ENCODE results near the gene ABHD2. TPM values are rescaled to one million over a fixed set of nuclear protein-coding genes. Genes with fewer than 3 reads are reported as not detected.

The ABHD2 gene
- total and polyA plus RNA-seq, 9 donors = 17.0 to 107 (median 89.5) TPM

DNA sequence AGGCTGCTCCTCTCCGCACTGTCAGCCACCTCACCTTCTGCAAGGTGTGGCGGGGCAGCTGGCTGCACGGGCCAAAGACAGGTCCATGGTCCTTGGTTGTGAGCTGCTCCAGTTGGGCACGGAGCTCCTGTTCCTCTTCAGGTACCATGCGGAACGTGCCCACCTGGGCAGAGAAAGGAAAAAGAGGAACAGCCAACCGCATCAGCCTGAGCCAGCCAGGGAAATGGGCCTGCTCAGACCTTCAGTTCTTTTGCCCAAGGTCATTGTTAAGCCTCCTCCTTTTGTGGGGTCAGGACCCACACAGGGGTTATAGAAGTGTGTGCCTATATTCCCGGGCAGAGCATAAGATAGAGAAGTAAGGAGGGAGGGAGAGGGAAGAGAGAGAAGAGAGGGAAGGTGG, 130.3 kb downstream of the ABHD2 start:
- intact Hi-C loops (cut with DNase I) = loop anchor here in 1 of 4 donors (10.0 kb wide), 1 partner anchor 216 kb away; no protein-coding TSS in a partner anchor
- TF ChIP-seq POLR2A (IDR thresholded peaks at IDR 0.05) (no peak), CTCF (IDR thresholded peaks at IDR 0.05) (no peak), EP300 (IDR thresholded peaks at IDR 0.05) (no peak)
- Histone ChIP-seq H3K9me3 (no peaks in the 10 kb centered on the region), H3K4me3 (no peak overlapping the region), H3K36me3 (no peaks in the 10 kb centered on the region), H3K27ac (no peak overlapping the region), H3K4me1 (ENCODE audit: insufficient read depth) (no peaks in the 10 kb centered on the region), H3K27me3 (no peaks in the 10 kb centered on the region)
- 73 to 83% (median 78%) methylated on average over 8 of the region's 8 CpGs for whole genome bisulfite sequencing, 3 donors
- DNase-seq = no peak

DNA sequence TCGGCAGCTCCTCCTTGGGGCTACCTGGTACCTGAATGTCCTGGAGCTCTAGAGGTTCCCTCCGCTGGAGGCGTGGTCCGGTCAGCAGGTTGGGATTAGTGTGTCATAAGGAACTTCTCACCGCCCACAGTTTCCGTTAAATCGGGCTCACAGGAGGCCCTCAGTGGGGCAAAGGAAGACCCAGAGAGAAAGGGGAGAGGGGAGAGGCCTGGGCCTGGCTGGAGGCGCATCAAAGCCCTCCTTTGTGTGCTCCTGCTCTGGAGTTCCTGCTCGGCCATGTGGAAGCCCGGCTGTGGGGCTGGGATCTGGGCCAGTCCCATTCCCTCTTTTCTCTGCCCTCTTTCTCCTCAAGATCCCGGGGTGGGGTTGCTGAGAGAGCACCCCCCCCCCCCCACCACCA, 133.3 kb downstream of the ABHD2 start, which contains the start of gene RLBP1:
TSS of gene RLBP1 (minus strand) at position 37 of the 400 bp plus-strand sequence. CDS start 2,604 bp downstream, outside the sequence.
- Histone ChIP-seq H3K4me1 (ENCODE audit: insufficient read depth) (no peaks in the 10 kb centered on the region), H3K27me3 (no peaks in the 10 kb centered on the region), H3K9me3 (no peaks in the 10 kb centered on the region), H3K4me3 (no peak within 1 kb of the TSS), H3K27ac (no peak within 1 kb of the TSS), H3K36me3 (no peaks in the 10 kb centered on the region)
- intact Hi-C loops (cut with DNase I) = no loop called here
- WGBS, 3 donors = 74 to 82% (median 74%) methylated on average over 11 of the region's 11 CpGs
- TF ChIP-seq CTCF (IDR thresholded peaks at IDR 0.05) (no peak), POLR2A (IDR thresholded peaks at IDR 0.05) (no peak), EP300 (IDR thresholded peaks at IDR 0.05) (no peak)
- DNase-seq = no peak

DNA sequence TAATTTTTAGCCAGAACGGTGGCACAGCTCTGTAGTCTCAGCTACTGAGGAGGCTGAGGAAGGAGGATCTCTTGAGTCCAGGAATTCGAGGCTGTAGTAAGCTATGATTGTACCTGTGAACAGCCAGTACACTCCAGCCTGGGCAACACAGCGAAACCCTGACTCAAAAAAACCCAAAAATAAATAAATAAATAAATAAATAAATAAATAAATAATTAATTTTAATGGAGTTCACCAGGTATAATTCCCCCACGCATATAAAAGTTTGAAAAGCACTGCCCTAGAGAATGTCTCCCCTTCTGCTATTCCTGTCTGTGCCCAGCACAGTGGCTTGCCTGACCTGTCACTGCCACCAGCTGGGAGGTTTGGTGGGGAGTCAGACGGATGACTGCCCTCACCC, 137.3 kb downstream of the ABHD2 start:
- Histone ChIP-seq H3K4me1 (ENCODE audit: insufficient read depth) (no peaks in the 10 kb centered on the region), H3K27me3 (no peaks in the 10 kb centered on the region), H3K4me3 (no peak overlapping the region), H3K27ac (no peak overlapping the region), H3K36me3 (no peaks in the 10 kb centered on the region), H3K9me3 (no peaks in the 10 kb centered on the region)
- no peak for DNase-seq
- TF ChIP-seq CTCF (IDR thresholded peaks at IDR 0.05) = no peak
- TF ChIP-seq POLR2A (IDR thresholded peaks at IDR 0.05) = no peak
- no peak for TF ChIP-seq EP300 (IDR thresholded peaks at IDR 0.05)
- intact Hi-C loops (cut with DNase I) = no loop called here
- WGBS, 3 donors = 88 to 96% (median 90%) methylated on average over 5 of the region's 5 CpGs

GRCh38 chr15:89226359-89227221, 138.3 kb downstream of the ABHD2 start:
- intact Hi-C loops (cut with DNase I) = no loop called here
- Histone ChIP-seq H3K4me3 (no peak overlapping the region), H3K27me3 (no peaks in the 10 kb centered on the region), H3K9me3 (no peaks in the 10 kb centered on the region), H3K36me3 (no peaks in the 10 kb centered on the region), H3K27ac (no peak overlapping the region), H3K4me1 (ENCODE audit: insufficient read depth) (no peaks in the 10 kb centered on the region)
- WGBS, 3 donors = 81 to 84% (median 82%) methylated on average over 14 of the region's 14 CpGs
- no peak for TF ChIP-seq POLR2A (IDR thresholded peaks at IDR 0.05)
- no peak for TF ChIP-seq CTCF (IDR thresholded peaks at IDR 0.05)
- no peak for DNase-seq

All from ovary (tissue), 9 donors.